ENCODE results near the gene CD80.

DNA sequence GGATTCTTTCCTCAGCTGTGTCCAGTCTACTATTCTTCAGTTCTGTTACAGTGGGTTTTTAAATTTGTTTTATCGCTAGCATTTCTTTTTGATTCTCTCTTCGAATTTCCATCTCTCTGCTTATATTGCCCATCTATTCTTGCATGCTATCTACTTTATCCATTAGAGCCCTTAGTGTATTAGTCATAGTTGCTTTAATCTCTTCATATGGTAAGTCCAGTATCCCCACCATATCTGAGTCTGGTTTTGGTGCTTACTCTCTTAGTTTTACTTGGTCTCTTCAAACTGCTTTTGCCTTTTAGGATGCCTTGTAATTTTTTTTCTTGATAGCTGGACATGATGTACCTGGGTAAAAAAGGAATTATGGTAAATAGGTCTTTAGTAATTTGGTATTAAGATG is 52.0 kb downstream of the CD80 start:
- TF ChIP-seq, protein P1, sequence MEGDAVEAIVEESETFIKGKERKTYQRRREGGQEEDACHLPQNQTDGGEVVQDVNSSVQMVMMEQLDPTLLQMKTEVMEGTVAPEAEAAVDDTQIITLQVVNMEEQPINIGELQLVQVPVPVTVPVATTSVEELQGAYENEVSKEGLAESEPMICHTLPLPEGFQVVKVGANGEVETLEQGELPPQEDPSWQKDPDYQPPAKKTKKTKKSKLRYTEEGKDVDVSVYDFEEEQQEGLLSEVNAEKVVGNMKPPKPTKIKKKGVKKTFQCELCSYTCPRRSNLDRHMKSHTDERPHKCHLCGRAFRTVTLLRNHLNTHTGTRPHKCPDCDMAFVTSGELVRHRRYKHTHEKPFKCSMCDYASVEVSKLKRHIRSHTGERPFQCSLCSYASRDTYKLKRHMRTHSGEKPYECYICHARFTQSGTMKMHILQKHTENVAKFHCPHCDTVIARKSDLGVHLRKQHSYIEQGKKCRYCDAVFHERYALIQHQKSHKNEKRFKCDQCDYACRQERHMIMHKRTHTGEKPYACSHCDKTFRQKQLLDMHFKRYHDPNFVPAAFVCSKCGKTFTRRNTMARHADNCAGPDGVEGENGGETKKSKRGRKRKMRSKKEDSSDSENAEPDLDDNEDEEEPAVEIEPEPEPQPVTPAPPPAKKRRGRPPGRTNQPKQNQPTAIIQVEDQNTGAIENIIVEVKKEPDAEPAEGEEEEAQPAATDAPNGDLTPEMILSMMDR (IDR thresholded peaks at IDR 0.05) = no peak
- no peak for TF ChIP-seq POLR2A (IDR thresholded peaks at IDR 0.05)
